Stimulated activated effector memory CD8-positive, alpha-beta T cell treated with anti-CD3 and anti-CD28 coated beads, Interleukin-12 subunit alpha, Interleukin-12 subunit beta, amount 100 ng/mL, for 72 hours (primary cell): ENCODE data around the gene TCERG1L.

Experiments used
- ATAC-seq: fragments of 150-1000 bp; cut with Tn5 transposase; 2 replicates; pipeline ENCODE4 v1.10.0; 2021
- DNase-seq, 2 donors: peaks; one replicate each; pipeline ENCODE4 v3.0.0; 2021 to 2022; ENCODE audit warnings: low spot score in 2 of 2
- H3K27ac Mint-ChIP-seq: one replicate; pipeline ENCODE4 v1.8.0; 2022; ENCODE audit warnings: mild to moderate bottlenecking, mixed read lengths
- H3K36me3 Mint-ChIP-seq: one replicate; pipeline ENCODE4 v1.8.0; 2022; ENCODE audit warnings: mild to moderate bottlenecking, mixed read lengths
- H3K4me1 Mint-ChIP-seq: one replicate; pipeline ENCODE4 v1.8.0; 2022; ENCODE audit warnings: mixed read lengths
- H3K4me3 Mint-ChIP-seq: one replicate; pipeline ENCODE4 v1.8.0; 2022; ENCODE audit warnings: mild to moderate bottlenecking, mixed read lengths
- H3K9me3 Mint-ChIP-seq: one replicate; pipeline ENCODE4 v1.8.0; 2022; ENCODE audit warnings: mixed read lengths

Gene TCERG1L

GRCh38 chr10:131206111-131206995, 105.2 kb downstream of the TCERG1L start:
- DNase-seq (no peak), ATAC-seq (no peak)
- Mint-ChIP-seq H3K36me3 (no peaks in the 10 kb centered on the region), H3K9me3 (no peaks in the 10 kb centered on the region), H3K4me1 (no peaks in the 10 kb centered on the region), H3K27ac (no peak overlapping the region), H3K4me3 (no peak overlapping the region)

GRCh38 chr10:131205556-131205955, 106.0 kb downstream of the TCERG1L start:
- Mint-ChIP-seq H3K9me3 (no peaks in the 10 kb centered on the region), H3K4me3 (no peak overlapping the region), H3K27ac (no peak overlapping the region), H3K36me3 (no peaks in the 10 kb centered on the region), H3K4me1 (no peaks in the 10 kb centered on the region)
- no peak for ATAC-seq
- DNase-seq, result no peak

- no peaks in the 10 kb centered on the region for H3K36me3 Mint-ChIP-seq
- H3K27ac Mint-ChIP-seq, result no peak overlapping the region
- no peaks in the 10 kb centered on the region for H3K9me3 Mint-ChIP-seq
- H3K4me1 Mint-ChIP-seq, result no peaks in the 10 kb centered on the region
- ATAC-seq (no peak), DNase-seq (no peak)
- H3K4me3 Mint-ChIP-seq, result no peak overlapping the region
These were observed 106.9 kb downstream of the TCERG1L start for GRCh38 chr10:131204406-131205152.

- no peak for DNase-seq
- H3K36me3 Mint-ChIP-seq, result no peaks in the 10 kb centered on the region
These were observed 107.8 kb downstream of the TCERG1L start for GRCh38 chr10:131203456-131204357.

GRCh38 chr10:131202990-131203389, 108.5 kb downstream of the TCERG1L start:
- ATAC-seq (no peak), DNase-seq (no peak)
- Mint-ChIP-seq H3K9me3 (no peaks in the 10 kb centered on the region), H3K27ac (no peak overlapping the region), H3K4me1 (no peaks in the 10 kb centered on the region), H3K4me3 (no peak overlapping the region), H3K36me3 (no peaks in the 10 kb centered on the region)

More at GRCh38 chr10:131203456-131204357, 107.8 kb downstream of the TCERG1L start:
- Mint-ChIP-seq H3K4me1 (no peaks in the 10 kb centered on the region), H3K27ac (no peak overlapping the region), H3K4me3 (no peak overlapping the region), H3K9me3 (no peaks in the 10 kb centered on the region)
- no peak for ATAC-seq

- Mint-ChIP-seq H3K4me3 (no peak overlapping the region), H3K27ac (no peak overlapping the region), H3K36me3 (no peaks in the 10 kb centered on the region), H3K4me1 (no peaks in the 10 kb centered on the region), H3K9me3 (no peaks in the 10 kb centered on the region)
- ATAC-seq (no peak), DNase-seq (no peak)
These were observed 109.6 kb downstream of the TCERG1L start for GRCh38 chr10:131201741-131202515.

GRCh38 chr10:131200856-131201470, 110.6 kb downstream of the TCERG1L start:
- DNase-seq, result no peak
- no peak for ATAC-seq
- Mint-ChIP-seq H3K27ac (no peak overlapping the region), H3K36me3 (no peaks in the 10 kb centered on the region), H3K9me3 (no peaks in the 10 kb centered on the region), H3K4me3 (no peak overlapping the region), H3K4me1 (no peaks in the 10 kb centered on the region)

GRCh38 chr10:131199646-131200045, 111.9 kb downstream of the TCERG1L start:
- ATAC-seq, result no peak
- H3K9me3 Mint-ChIP-seq, result no peaks in the 10 kb centered on the region
- no peak for DNase-seq
- H3K4me1 Mint-ChIP-seq, result no peaks in the 10 kb centered on the region
- no peak overlapping the region for H3K27ac Mint-ChIP-seq
- no peaks in the 10 kb centered on the region for H3K36me3 Mint-ChIP-seq
- no peak overlapping the region for H3K4me3 Mint-ChIP-seq

GRCh38 chr10:131198843-131199242, 112.7 kb downstream of the TCERG1L start:
- ATAC-seq (no peak), DNase-seq (no peak)
- Mint-ChIP-seq H3K4me1 (no peaks in the 10 kb centered on the region), H3K4me3 (no peak overlapping the region), H3K9me3 (no peaks in the 10 kb centered on the region), H3K27ac (no peak overlapping the region), H3K36me3 (no peaks in the 10 kb centered on the region)

- no peak overlapping the region for H3K27ac Mint-ChIP-seq
- H3K4me3 Mint-ChIP-seq, result no peak overlapping the region
- no peaks in the 10 kb centered on the region for H3K36me3 Mint-ChIP-seq
- ATAC-seq, result no peak
- no peak for DNase-seq
- H3K9me3 Mint-ChIP-seq, result no peaks in the 10 kb centered on the region
- H3K4me1 Mint-ChIP-seq, result no peaks in the 10 kb centered on the region
These were observed 113.1 kb downstream of the TCERG1L start for GRCh38 chr10:131198401-131198800.

GRCh38 chr10:131196176-131196885, 115.2 kb downstream of the TCERG1L start:
- no peak for ATAC-seq
- no peak overlapping the region for H3K4me3 Mint-ChIP-seq
- no peak for DNase-seq
- H3K4me1 Mint-ChIP-seq, result no peaks in the 10 kb centered on the region
- H3K27ac Mint-ChIP-seq, result no peak overlapping the region
- H3K9me3 Mint-ChIP-seq, result no peaks in the 10 kb centered on the region
- no peaks in the 10 kb centered on the region for H3K36me3 Mint-ChIP-seq

- H3K27ac Mint-ChIP-seq, result no peak overlapping the region
These were observed 115.9 kb downstream of the TCERG1L start for GRCh38 chr10:131195558-131196159.

GRCh38 chr10:131195116-131195515, 116.4 kb downstream of the TCERG1L start:
- no peak for ATAC-seq
- DNase-seq, result no peak
- Mint-ChIP-seq H3K4me3 (no peak overlapping the region), H3K9me3 (no peaks in the 10 kb centered on the region), H3K36me3 (no peaks in the 10 kb centered on the region), H3K27ac (no peak overlapping the region), H3K4me1 (no peaks in the 10 kb centered on the region)

More at GRCh38 chr10:131195558-131196159, 115.9 kb downstream of the TCERG1L start:
- no peaks in the 10 kb centered on the region for H3K36me3 Mint-ChIP-seq
- DNase-seq (no peak), ATAC-seq (no peak)
- no peak overlapping the region for H3K4me3 Mint-ChIP-seq
- H3K9me3 Mint-ChIP-seq, result no peaks in the 10 kb centered on the region
- no peaks in the 10 kb centered on the region for H3K4me1 Mint-ChIP-seq
